CD14-positive monocyte (primary cell): ENCODE measurements around the gene METTL22. TPM values are rescaled to one million over a fixed set of nuclear protein-coding genes. Genes with fewer than 3 reads are reported as not detected.

Source experiments
- DNase-seq, 3 donors: peaks; one replicate each; pipeline ENCODE4 v3.0.0-alpha.2; 2011 to 2022
- H2AFZ ChIP-seq: 2 replicates; pipeline ENCODE4 v1.6.0; 2012; ENCODE audit warnings: mild to moderate bottlenecking, low read depth, low read length, inconsistent platforms; ENCODE audit not compliant: insufficient read depth, poor library complexity, severe bottlenecking
- H3K27ac ChIP-seq, 2 donors: 1 replicate in 1 of 2; 2 replicates in 1 of 2; pipeline ENCODE4 v1.5.1; 2012 to 2013; ENCODE audit warnings: low read length in 2 of 2, control low read depth in 1 of 2, inconsistent platforms in 1 of 2, low read depth in 1 of 2, mild to moderate bottlenecking in 1 of 2
- H3K27me3 ChIP-seq, 2 donors: one replicate each; pipeline versions ENCODE4 v1.6.0 to v1.6.1; 2011 to 2013; ENCODE audit warnings: low read length in 2 of 2; ENCODE audit not compliant: control insufficient read depth in 2 of 2, insufficient read depth in 2 of 2
- H3K36me3 ChIP-seq, 2 donors: replicated peaks in 1 of 2; 1 replicate in 1 of 2; 2 replicates in 1 of 2; pipeline versions ENCODE4 v1.5.1 to v1.6.1; 2012 to 2013; ENCODE audit warnings: low read length in 2 of 2, control low read depth in 1 of 2, inconsistent platforms in 1 of 2, mild to moderate bottlenecking in 1 of 2; ENCODE audit not compliant: insufficient read depth in 2 of 2, control insufficient read depth in 1 of 2
- H3K4me1 ChIP-seq, 2 donors: 1 replicate in 1 of 2; 2 replicates in 1 of 2; pipeline versions ENCODE4 v1.5.1 to v1.6.1; 2012 to 2013; ENCODE audit warnings: low read length in 2 of 2, control low read depth in 1 of 2, inconsistent platforms in 1 of 2, mild to moderate bottlenecking in 1 of 2, moderate library complexity in 1 of 2; ENCODE audit not compliant: insufficient read depth in 2 of 2, control insufficient read depth in 1 of 2
- H3K4me2 ChIP-seq: replicated peaks from 2 replicates; pipeline ENCODE3; 2012; ENCODE audit warnings: low read length, moderate library complexity, mild to moderate bottlenecking; ENCODE audit not compliant: poor library complexity, severe bottlenecking; ENCODE audit errors: extremely low read depth
- H3K4me3 ChIP-seq, 3 experiments: fragments of 200-600 bp in 1 of 3; sonication (generic) in 1 of 3; replicated peaks in 1 of 3; 1 replicate in 2 of 3; 2 replicates in 1 of 3; pipeline ENCODE4 v1.5.1; 2011 to 2013; ENCODE audit warnings: low read length in 3 of 3, mild to moderate bottlenecking in 3 of 3, control low read depth in 2 of 3, low read depth in 2 of 3, inconsistent platforms in 1 of 3, moderate library complexity in 1 of 3
- H3K79me2 ChIP-seq: 2 replicates; pipeline ENCODE4 v1.6.0; 2012; ENCODE audit warnings: mild to moderate bottlenecking, control low read depth, inconsistent platforms, low read length, moderate library complexity; ENCODE audit not compliant: insufficient read depth
- H3K9ac ChIP-seq: 2 replicates; pipeline ENCODE4 v1.6.0; 2017; ENCODE audit warnings: low read length, mild to moderate bottlenecking; ENCODE audit not compliant: insufficient read depth, poor library complexity, severe bottlenecking
- H3K9me3 ChIP-seq, 2 donors: replicated peaks in 1 of 2; 1 replicate in 1 of 2; 2 replicates in 1 of 2; pipeline versions ENCODE4 v1.5.1 to v1.6.1; 2012 to 2013; ENCODE audit warnings: low read length in 2 of 2, control low read depth in 1 of 2; ENCODE audit not compliant: control insufficient read depth in 1 of 2, insufficient read depth in 1 of 2
- H4K20me1 ChIP-seq: 2 replicates; pipeline ENCODE4 v1.6.0; 2012; ENCODE audit warnings: mild to moderate bottlenecking, low read length, control low read depth, moderate library complexity; ENCODE audit not compliant: insufficient read depth
- H3K27ac Mint-ChIP-seq, 7 donors: one replicate each; pipeline ENCODE4 v1.8.0; 2020; ENCODE audit warnings: mild to moderate bottlenecking in 7 of 7, mixed read lengths in 7 of 7, moderate library complexity in 6 of 7, inconsistent platforms in 2 of 7
- H3K27me3 Mint-ChIP-seq, 3 donors: one replicate each; pipeline ENCODE4 v1.8.0; 2021 to 2022; ENCODE audit warnings: low read depth in 3 of 3, mild to moderate bottlenecking in 3 of 3, mixed read lengths in 3 of 3, moderate library complexity in 3 of 3, inconsistent platforms in 1 of 3
- H3K36me3 Mint-ChIP-seq, 2 donors: one replicate each; pipeline ENCODE4 v1.8.0; 2020; ENCODE audit warnings: mixed read lengths in 2 of 2, inconsistent platforms in 1 of 2, mild to moderate bottlenecking in 1 of 2
- H3K4me1 Mint-ChIP-seq: one replicate; pipeline ENCODE4 v1.8.0; 2020; ENCODE audit warnings: mild to moderate bottlenecking, mixed read lengths
- H3K4me3 Mint-ChIP-seq, 2 donors: one replicate each; pipeline ENCODE4 v1.8.0; 2020; ENCODE audit warnings: mild to moderate bottlenecking in 2 of 2, mixed read lengths in 2 of 2, moderate library complexity in 1 of 2
- H3K9me3 Mint-ChIP-seq, 7 donors: one replicate each; pipeline ENCODE4 v1.8.0; 2020 to 2022; ENCODE audit warnings: mixed read lengths in 7 of 7, mild to moderate bottlenecking in 6 of 7, moderate library complexity in 6 of 7, inconsistent platforms in 2 of 7
- CTCF ChIP-seq: fragments of 200-600 bp; IDR thresholded peaks from one replicate; pipeline ENCODE4 v1.8.0; 2022; ENCODE audit warnings: antibody characterized with exemption, mild to moderate bottlenecking
- WGBS: methylation state at CpG from one replicate; pipeline ENCODE4 v1.1.5; 2013; ENCODE audit warnings: missing lambda C conversion rate; ENCODE audit not compliant: insufficient coverage; 5-methylcytosine and 5-hydroxymethylcytosine counted together
- intact Hi-C, 2 donors: fragments of 100-400 bp; cut with micrococcal nuclease; formaldehyde crosslinking; loops; one replicate each; pipeline versions ENCODE4 v1.15.0 to v1.15.1; 2023
- polyA plus RNA-seq, 3 donors: library from polyadenylated mRNA; depleted of rRNA in 1 of 3; unstranded in 2 of 3; stranded (reverse) in 1 of 3; fragments of 300-500 nt in 2 of 3; fragments of >200 nt in 1 of 3; fragmentation: Illumina TruSeq in 2 of 3; gene quantifications; 1 replicate in 2 of 3; 2 replicates in 1 of 3; pipeline ENCODE4 v1.2.3, GENCODE V29; 2012 to 2021

The METTL22 gene
- polyA plus RNA-seq, 3 donors: 36.0 to 44.0 (median 38.9) TPM

- Histone ChIP-seq H3K27ac (no peak overlapping the region), H4K20me1 (no peaks in the 10 kb centered on the region), H3K9me3 (peaks cover 11 to 15% of the 10 kb centered on the region in 2 donors), H2AFZ (no peak overlapping the region), H3K4me2 (no peak overlapping the region), H3K4me3 (no peak overlapping the region), H3K9ac (no peak overlapping the region), H3K27me3 (no peaks in the 10 kb centered on the region), H3K36me3 (peaks cover 4 to 13% of the 10 kb centered on the region in 2 donors), H3K4me1 (no peaks in the 10 kb centered on the region), H3K79me2 (no peaks in the 10 kb centered on the region)
- Mint-ChIP-seq H3K27me3 (peaks cover 0 to 4% (median 0%) of the 10 kb centered on the region in 3 donors), H3K4me3 (no peak overlapping the region), H3K27ac (no peak overlapping the region), H3K36me3 (peaks cover 19 to 41% of the 10 kb centered on the region in 2 donors), H3K9me3 (peaks cover 9 to 25% (median 15%) of the 10 kb centered on the region in 7 donors), H3K4me1 (no peaks in the 10 kb centered on the region)
- TF ChIP-seq CTCF: no peak
- intact Hi-C loops: no loop called here
- no peak for DNase-seq
- WGBS: 86% methylated on average over 1 of the region's 3 CpGs
These were observed 64.1 kb downstream of the METTL22 start for GRCh38 chr16:8685617-8686016.

GRCh38 chr16:8686031-8686621 lies 64.6 kb downstream of the METTL22 start:
- H3K4me2 ChIP-seq: no peak overlapping the region
- H3K9me3 ChIP-seq: peaks cover 11 to 15% of the 10 kb centered on the region in 2 donors
- H3K27ac ChIP-seq: no peak overlapping the region
- no peak overlapping the region for H3K27ac Mint-ChIP-seq
- H3K9me3 Mint-ChIP-seq: peaks cover 9 to 25% (median 15%) of the 10 kb centered on the region in 7 donors
- no peak overlapping the region for H3K4me3 Mint-ChIP-seq
- TF ChIP-seq CTCF: no peak
- WGBS: 85% methylated on average over 7 of the region's 7 CpGs
- H3K27me3 ChIP-seq: no peaks in the 10 kb centered on the region
- H4K20me1 ChIP-seq: no peaks in the 10 kb centered on the region
- H3K36me3 ChIP-seq: peaks cover 4 to 13% of the 10 kb centered on the region in 2 donors
- no peaks in the 10 kb centered on the region for H3K79me2 ChIP-seq
- intact Hi-C loops: no loop called here
- no peak overlapping the region for H2AFZ ChIP-seq
- no peak for DNase-seq
- peaks cover 21 to 41% of the 10 kb centered on the region in 2 donors for H3K36me3 Mint-ChIP-seq
- H3K4me3 ChIP-seq: no peak overlapping the region
- peaks cover 0 to 4% (median 0%) of the 10 kb centered on the region in 3 donors for H3K27me3 Mint-ChIP-seq
- no peaks in the 10 kb centered on the region for H3K4me1 ChIP-seq
- H3K4me1 Mint-ChIP-seq: no peaks in the 10 kb centered on the region
- no peak overlapping the region for H3K9ac ChIP-seq
